ENCODE data around the gene TUBA8. TPM values are rescaled to one million over a fixed set of nuclear protein-coding genes. Genes with fewer than 3 reads are reported as not detected.

TUBA8 gene
- total RNA-seq, 1 experiment from 2014 or later: 1.9 TPM

DNA sequence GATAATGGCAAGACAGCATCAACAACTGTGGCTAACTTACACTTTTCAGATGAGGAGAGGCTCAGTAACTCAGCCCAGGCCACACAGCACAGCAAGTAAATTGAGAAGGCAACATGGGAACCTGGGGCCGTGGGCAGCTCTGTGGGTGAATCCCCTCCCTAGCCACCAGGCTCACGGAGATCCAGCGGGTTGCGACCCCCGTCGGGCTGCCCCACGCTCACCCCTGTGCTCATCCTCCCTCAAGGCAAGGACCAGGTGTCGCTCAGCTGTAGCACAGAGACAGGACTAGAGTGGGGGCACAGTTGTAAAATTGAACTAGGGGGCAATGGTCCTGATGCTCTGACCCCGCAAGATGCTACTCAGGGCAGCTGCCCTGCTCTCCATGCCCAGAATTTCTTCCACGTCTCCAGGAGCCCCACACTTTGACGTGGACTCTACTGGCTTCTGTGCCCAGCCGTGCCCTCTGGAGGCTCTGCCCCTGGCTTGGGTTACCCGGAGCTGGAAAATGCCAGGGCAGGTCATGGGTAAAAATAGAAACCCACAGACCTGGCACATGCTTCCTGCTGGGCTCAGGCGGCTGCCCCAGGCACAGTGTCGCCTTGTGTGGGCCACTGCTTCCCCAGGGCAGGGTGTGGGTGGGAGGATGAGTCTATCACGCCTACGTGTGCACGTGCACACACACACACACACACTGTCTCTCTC lies 9.0 kb downstream of the TUBA8 start:
- no peaks in the 10 kb centered on the region for H4K20me1 ChIP-seq (ENCODE audit: low read length)
- H3F3A ChIP-seq (ENCODE audit: low read length, unreplicated experiment): no peaks in the 10 kb centered on the region
- no peak for TF ChIP-seq EZH2phosphoT487 (IDR thresholded peaks at IDR 0.05; ENCODE audit: borderline replicate concordance, low read length)
- TF ChIP-seq, protein P1, sequence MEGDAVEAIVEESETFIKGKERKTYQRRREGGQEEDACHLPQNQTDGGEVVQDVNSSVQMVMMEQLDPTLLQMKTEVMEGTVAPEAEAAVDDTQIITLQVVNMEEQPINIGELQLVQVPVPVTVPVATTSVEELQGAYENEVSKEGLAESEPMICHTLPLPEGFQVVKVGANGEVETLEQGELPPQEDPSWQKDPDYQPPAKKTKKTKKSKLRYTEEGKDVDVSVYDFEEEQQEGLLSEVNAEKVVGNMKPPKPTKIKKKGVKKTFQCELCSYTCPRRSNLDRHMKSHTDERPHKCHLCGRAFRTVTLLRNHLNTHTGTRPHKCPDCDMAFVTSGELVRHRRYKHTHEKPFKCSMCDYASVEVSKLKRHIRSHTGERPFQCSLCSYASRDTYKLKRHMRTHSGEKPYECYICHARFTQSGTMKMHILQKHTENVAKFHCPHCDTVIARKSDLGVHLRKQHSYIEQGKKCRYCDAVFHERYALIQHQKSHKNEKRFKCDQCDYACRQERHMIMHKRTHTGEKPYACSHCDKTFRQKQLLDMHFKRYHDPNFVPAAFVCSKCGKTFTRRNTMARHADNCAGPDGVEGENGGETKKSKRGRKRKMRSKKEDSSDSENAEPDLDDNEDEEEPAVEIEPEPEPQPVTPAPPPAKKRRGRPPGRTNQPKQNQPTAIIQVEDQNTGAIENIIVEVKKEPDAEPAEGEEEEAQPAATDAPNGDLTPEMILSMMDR (conservative IDR thresholded peaks at IDR 0.05; ENCODE audit: low read depth, low read length): no peak
- no peak for TF ChIP-seq EZH2 (IDR thresholded peaks at IDR 0.05; ENCODE audit: low read length, unreplicated experiment)
- no peak overlapping the region for H3K4me3 ChIP-seq (ENCODE audit: low read length)
- H3K9ac ChIP-seq (ENCODE audit: low read length): no peak overlapping the region
- DNase-seq: no peak
- H3K4me2 ChIP-seq (ENCODE audit: low read length): no peak overlapping the region
- no peaks in the 10 kb centered on the region for H3K9me2 ChIP-seq (replicated peaks; ENCODE audit: low read length)
- H3K9me3 ChIP-seq (ENCODE audit: low read length): no peaks in the 10 kb centered on the region
- CTCF ChIA-PET: no interaction called here
- H3K4me1 ChIP-seq (ENCODE audit: insufficient read depth, low read length): no peaks in the 10 kb centered on the region
- intact Hi-C loops (cut with micrococcal nuclease): no loop called here
- no peaks in the 10 kb centered on the region for H3K79me2 ChIP-seq (ENCODE audit: low read length)
- ATAC-seq: no peak
- no peaks in the 10 kb centered on the region for H3K36me3 ChIP-seq (ENCODE audit: low read depth, low read length)
- no TSS peak for BruUV-seq (replicated peaks)
- no peak overlapping the region for H2AFZ ChIP-seq (ENCODE audit: low read length)
- H3K27ac ChIP-seq (ENCODE audit: low read length): no peak overlapping the region
- POLR2A ChIA-PET (ENCODE audit: unreplicated experiment): no interaction called here
- H3K27me3 ChIP-seq (ENCODE audit: low read length): no peaks in the 10 kb centered on the region

- no peaks in the 10 kb centered on the region for H3F3A ChIP-seq (ENCODE audit: low read length, unreplicated experiment)
- no peaks in the 10 kb centered on the region for H3K9me2 ChIP-seq (replicated peaks; ENCODE audit: low read length)
- no peaks in the 10 kb centered on the region for H3K9me3 ChIP-seq (ENCODE audit: low read length)
- BruUV-seq (replicated peaks): no TSS peak
- H3K4me2 ChIP-seq (ENCODE audit: low read length): no peak overlapping the region
- ATAC-seq: no peak
- no peaks in the 10 kb centered on the region for H3K79me2 ChIP-seq (ENCODE audit: low read length)
- H3K27ac ChIP-seq (ENCODE audit: low read length): no peak overlapping the region
- no peak overlapping the region for H3K9ac ChIP-seq (ENCODE audit: low read length)
- TF ChIP-seq EZH2 (IDR thresholded peaks at IDR 0.05; ENCODE audit: low read length, unreplicated experiment) (no peak), EZH2phosphoT487 (IDR thresholded peaks at IDR 0.05; ENCODE audit: borderline replicate concordance, low read length) (no peak)
- TF ChIP-seq, protein P1 (conservative IDR thresholded peaks at IDR 0.05; ENCODE audit: low read depth, low read length): no peak
- ChIA-PET POLR2A (ENCODE audit: unreplicated experiment) (no interaction called here), CTCF (no interaction called here)
- no peaks in the 10 kb centered on the region for H3K36me3 ChIP-seq (ENCODE audit: low read depth, low read length)
- H4K20me1 ChIP-seq (ENCODE audit: low read length): no peaks in the 10 kb centered on the region
- no peaks in the 10 kb centered on the region for H3K27me3 ChIP-seq (ENCODE audit: low read length)
- no peaks in the 10 kb centered on the region for H3K4me1 ChIP-seq (ENCODE audit: insufficient read depth, low read length)
- no peak overlapping the region for H3K4me3 ChIP-seq (ENCODE audit: low read length)
- DNase-seq: no peak
- H2AFZ ChIP-seq (ENCODE audit: low read length): no peak overlapping the region
- intact Hi-C loops (cut with micrococcal nuclease): no loop called here
These were observed 10.2 kb downstream of the TUBA8 start for GRCh38 chr22:18120857-18121256.

DNA sequence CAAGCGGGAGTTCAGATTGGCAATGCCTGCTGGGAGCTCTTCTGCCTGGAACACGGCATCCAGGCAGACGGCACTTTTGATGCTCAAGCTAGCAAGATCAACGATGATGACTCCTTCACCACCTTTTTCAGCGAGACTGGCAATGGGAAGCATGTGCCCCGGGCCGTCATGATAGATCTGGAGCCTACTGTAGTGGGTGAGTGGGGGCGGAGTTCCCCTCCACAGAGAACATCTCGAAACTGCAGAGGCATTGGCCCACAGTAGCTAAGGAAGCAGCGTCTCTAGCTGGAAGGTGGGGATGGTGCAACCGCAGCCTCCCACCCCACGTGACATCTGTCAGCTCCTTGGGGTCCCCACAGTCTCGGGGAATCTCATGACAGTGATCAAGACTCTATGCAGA lies 10.9 kb downstream of the TUBA8 start:
- no TSS peak for BruUV-seq (replicated peaks)
- H3K27ac ChIP-seq (ENCODE audit: low read length): no peak overlapping the region
- no peak overlapping the region for H3K9ac ChIP-seq (ENCODE audit: low read length)
- H3K4me3 ChIP-seq (ENCODE audit: low read length): no peak overlapping the region
- H3K36me3 ChIP-seq (ENCODE audit: low read depth, low read length): no peaks in the 10 kb centered on the region
- no peaks in the 10 kb centered on the region for H4K20me1 ChIP-seq (ENCODE audit: low read length)
- H3F3A ChIP-seq (ENCODE audit: low read length, unreplicated experiment): no peaks in the 10 kb centered on the region
- H2AFZ ChIP-seq (ENCODE audit: low read length): no peak overlapping the region
- no peaks in the 10 kb centered on the region for H3K79me2 ChIP-seq (ENCODE audit: low read length)
- CTCF ChIA-PET: no interaction called here
- H3K4me1 ChIP-seq (ENCODE audit: insufficient read depth, low read length): no peaks in the 10 kb centered on the region
- no peaks in the 10 kb centered on the region for H3K27me3 ChIP-seq (ENCODE audit: low read length)
- ATAC-seq: no peak
- DNase-seq: no peak
- POLR2A ChIA-PET (ENCODE audit: unreplicated experiment): no interaction called here
- intact Hi-C loops (cut with micrococcal nuclease): no loop called here
- TF ChIP-seq EZH2 (IDR thresholded peaks at IDR 0.05; ENCODE audit: low read length, unreplicated experiment) (no peak), EZH2phosphoT487 (IDR thresholded peaks at IDR 0.05; ENCODE audit: borderline replicate concordance, low read length) (no peak)
- TF ChIP-seq, protein P1 (conservative IDR thresholded peaks at IDR 0.05; ENCODE audit: low read depth, low read length): no peak
- no peaks in the 10 kb centered on the region for H3K9me3 ChIP-seq (ENCODE audit: low read length)
- H3K9me2 ChIP-seq (replicated peaks; ENCODE audit: low read length): no peaks in the 10 kb centered on the region
- H3K4me2 ChIP-seq (ENCODE audit: low read length): no peak overlapping the region
